Tongue (tissue), 1 donor: ENCODE measurements around the gene SOX12. TPM values are rescaled to one million over a fixed set of nuclear protein-coding genes. Genes with fewer than 3 reads are reported as not detected.

Experiments used
- total RNA-seq: library from RNA; depleted of rRNA; stranded (reverse); fragments of >200 nt; gene quantifications from one replicate; pipeline ENCODE4 v1.2.3, GENCODE V29; 2014

SOX12 gene
- total RNA-seq, 1 donor from 2014 or later, result 7.1 TPM

Other genes starting within 250 kb of the SOX12 start
- not detected for gene DEFB125, start 237.9 kb upstream of the SOX12 start, total RNA-seq
- gene DEFB126, start 183.0 kb upstream of the SOX12 start, total RNA-seq, result not detected
- gene DEFB127, start 168.1 kb upstream of the SOX12 start, total RNA-seq, result not detected
- not detected for gene DEFB128, start 135.8 kb upstream of the SOX12 start, total RNA-seq
- gene DEFB129, start 98.3 kb upstream of the SOX12 start, total RNA-seq, result not detected
- gene DEFB132, start 67.8 kb upstream of the SOX12 start, total RNA-seq, result not detected
- 5.5 TPM for gene C20orf96, start 34.8 kb upstream of the SOX12 start, total RNA-seq
- 37.3 TPM for gene ZCCHC3, start 28.0 kb upstream of the SOX12 start, total RNA-seq
- 6.3 TPM for gene NRSN2, start 21.6 kb downstream of the SOX12 start, total RNA-seq
- 5.8 TPM for gene TRIB3, start 55.2 kb downstream of the SOX12 start, total RNA-seq
- gene RBCK1, start 82.7 kb downstream of the SOX12 start, total RNA-seq, result 54.1 TPM
- 30.5 TPM for gene TBC1D20, start 137.0 kb downstream of the SOX12 start, total RNA-seq
- gene CSNK2A1, start 218.2 kb downstream of the SOX12 start, total RNA-seq, result 203 TPM